Measurements from ENCODE around the gene LUC7L2. TPM values are rescaled to one million over a fixed set of nuclear protein-coding genes. Genes with fewer than 3 reads are reported as not detected.

The LUC7L2 gene
- total RNA-seq, 1 experiment from 2014 or later = 145 TPM

DNA sequence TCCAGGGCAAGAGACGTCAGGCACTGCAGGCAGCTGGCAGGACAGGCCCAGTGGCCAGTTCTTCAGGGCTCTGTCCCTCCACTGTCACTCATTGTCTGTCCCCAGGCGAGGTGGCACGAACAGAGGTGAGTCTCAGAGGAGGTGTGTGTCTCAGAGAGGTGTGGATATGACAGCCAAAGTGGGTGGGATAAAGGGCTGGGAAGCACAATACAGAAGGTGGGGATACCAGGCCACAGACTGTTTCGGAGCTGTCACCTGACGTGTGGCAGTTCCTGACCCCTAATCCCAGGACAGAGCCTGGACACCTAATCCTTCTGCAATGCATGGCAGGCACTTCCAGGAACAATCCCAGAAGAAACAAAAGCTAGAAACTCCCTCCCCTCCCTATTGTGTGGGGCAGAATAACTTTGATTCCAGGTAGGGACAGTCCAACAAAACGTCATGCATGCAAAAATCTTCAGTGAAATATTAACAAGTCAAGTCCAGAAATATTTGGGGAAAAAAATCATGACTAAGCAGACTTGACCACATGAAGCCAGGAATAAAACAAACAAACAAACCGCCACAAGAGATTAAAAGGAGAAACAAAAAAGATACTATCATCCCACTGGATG, 112.2 kb downstream of the LUC7L2 start:
- intact Hi-C loops (cut with micrococcal nuclease) = no loop called here
- no TSS peak for BruUV-seq (replicated peaks)
- peak overlapping the region; percentile 11 for H3K27ac Mint-ChIP-seq (ENCODE audit: low read depth, unreplicated experiment)
- no peaks in the 10 kb centered on the region for H3K27me3 Mint-ChIP-seq (ENCODE audit: insufficient read depth, unreplicated experiment)
- ChIA-PET CTCF (interaction anchor here (0.6 to 1.1 kb wide), 4 partner anchors 18 to 705 kb away, joined by 3 to 4 read pairs (median 3); partner anchors contain the start of gene KDM7A), POLR2A (interaction anchor here (0.6 to 0.8 kb wide), 2 partner anchors 33 to 49 kb away, joined by 3 to 5 read pairs; no protein-coding TSS in a partner anchor)
- peaks cover 10% of the 10 kb centered on the region for H3K4me1 Mint-ChIP-seq (ENCODE audit: insufficient read depth, unreplicated experiment)
- no peak overlapping the region for H3K4me3 Mint-ChIP-seq (ENCODE audit: unreplicated experiment)
- no peaks in the 10 kb centered on the region for H3K36me3 Mint-ChIP-seq (ENCODE audit: insufficient read depth, unreplicated experiment)
- DNase-seq (ENCODE audit: unreplicated experiment) = peak; percentile 38
- H3K9me3 Mint-ChIP-seq (ENCODE audit: unreplicated experiment) = peaks cover 7% of the 10 kb centered on the region
- no peak for TF ChIP-seq CTCF (IDR thresholded peaks at IDR 0.05; ENCODE audit: unreplicated experiment)

Other genes with a start within 250 kb of the LUC7L2 start
- gene UBN2, start 128.7 kb upstream of the LUC7L2 start, total RNA-seq (2022) = 18.7 and 25.3 TPM in 2 replicates
- gene FMC1, start 18.6 kb upstream of the LUC7L2 start, total RNA-seq (2022) = 11.8 and 11.9 TPM in 2 replicates
- gene KLRG2, start 123.8 kb downstream of the LUC7L2 start, total RNA-seq (2022) = 0.19 TPM in 1 of 2 replicates, not detected in the other
- not detected in 2 replicates for gene CLEC2L, start 163.8 kb downstream of the LUC7L2 start, total RNA-seq (2022)